H1 (cell line): Measurements from ENCODE around the gene CSNK1A1. TPM values are rescaled to one million over a fixed set of nuclear protein-coding genes. Genes with fewer than 3 reads are reported as not detected.

ENCODE experiments used
- CTCF ChIA-PET: fragments of 300-600 bp; sonication (Branson Sonifier 250); formaldehyde crosslinking; loops from one replicate; lab custom pipeline; 2021; ENCODE audit not compliant: partially characterized antibody; lab: Charles Lee
- POLR2A ChIA-PET: fragments of 300-600 bp; sonication (Branson Sonifier 250); formaldehyde crosslinking; loops from one replicate; lab custom pipeline; 2021; ENCODE audit warnings: inconsistent platforms; ENCODE audit not compliant: partially characterized antibody; lab: Charles Lee
- DNase-seq, 2 experiments: peaks; one replicate each; pipeline versions ENCODE4 v3.0.0 to v3.0.0-alpha.2; 2010 to 2022; ENCODE audit warnings: low spot score in 2 of 2, low read depth in 1 of 2, mixed read lengths in 1 of 2
- FAIRE-seq: peaks from 2 replicates; lab custom pipeline; 2011; peaks lifted over from hg19 to GRCh38; lab: Jason Lieb, UNC
- H2AFZ ChIP-seq: 2 replicates; pipeline ENCODE4 v1.8.1; 2012; ENCODE audit warnings: low read length, inconsistent platforms
- H2AK5ac ChIP-seq: 2 replicates; pipeline ENCODE4 v1.6.1; 2013; ENCODE audit warnings: low read depth, low read length
- H2BK120ac ChIP-seq: replicated peaks from 2 replicates; pipeline ENCODE3; 2013; ENCODE audit warnings: low read depth, low read length, inconsistent platforms
- H2BK12ac ChIP-seq: 2 replicates; pipeline ENCODE4 v1.6.1; 2013; ENCODE audit warnings: low read depth, low read length
- H2BK15ac ChIP-seq: 2 replicates; pipeline ENCODE4 v1.6.1; 2013; ENCODE audit warnings: low read length
- H2BK20ac ChIP-seq: 2 replicates; pipeline ENCODE4 v1.6.1; 2013; ENCODE audit warnings: low read length
- H2BK5ac ChIP-seq: 2 replicates; pipeline ENCODE4 v1.6.1; 2013; ENCODE audit warnings: low read depth, low read length
- H3K14ac ChIP-seq: 2 replicates; pipeline ENCODE4 v1.6.1; 2013; ENCODE audit warnings: inconsistent platforms; ENCODE audit not compliant: insufficient read length
- H3K18ac ChIP-seq: 2 replicates; pipeline ENCODE4 v1.6.1; 2013; ENCODE audit warnings: low read length; ENCODE audit errors: extremely low read depth
- H3K23ac ChIP-seq: 2 replicates; pipeline ENCODE4 v1.6.1; 2013; ENCODE audit warnings: inconsistent platforms; ENCODE audit not compliant: insufficient read length
- H3K23me2 ChIP-seq: 2 replicates; pipeline ENCODE4 v1.6.1; 2013; ENCODE audit warnings: low read depth, low read length
- H3K27ac ChIP-seq: 2 replicates; pipeline ENCODE4 v1.6.1; 2011; ENCODE audit warnings: low read depth, low read length, inconsistent platforms
- H3K27me3 ChIP-seq, 4 experiments: replicated peaks in 1 of 4; 1 replicate in 1 of 4; 2 replicates in 3 of 4; pipeline versions ENCODE4 v1.6.1 to v1.8.1; 2011 to 2013; ENCODE audit warnings: low read length in 3 of 4, mild to moderate bottlenecking in 3 of 4, inconsistent platforms in 2 of 4, mixed read lengths in 2 of 4, moderate library complexity in 1 of 4; ENCODE audit not compliant: control insufficient read depth in 3 of 4, insufficient read depth in 3 of 4; ENCODE audit errors: extremely low read depth in 1 of 4
- H3K36me3 ChIP-seq, 4 experiments: 2 replicates each; pipeline versions ENCODE4 v1.6.1 to v1.8.1; 2011 to 2013; ENCODE audit warnings: mild to moderate bottlenecking in 4 of 4, low read length in 3 of 4, moderate library complexity in 2 of 4, control low read depth in 1 of 4, inconsistent platforms in 1 of 4; ENCODE audit not compliant: insufficient read depth in 4 of 4, control insufficient read depth in 2 of 4
- H3K4ac ChIP-seq: replicated peaks from 2 replicates; pipeline ENCODE3; 2013; ENCODE audit warnings: low read length, low read depth, mixed read lengths, inconsistent platforms; ENCODE audit not compliant: insufficient read length
- H3K4me1 ChIP-seq, 4 experiments: replicated peaks in 1 of 4; 1 replicate in 1 of 4; 2 replicates in 3 of 4; pipeline versions ENCODE4 v1.6.1 to v1.8.1; 2011 to 2013; ENCODE audit warnings: low read length in 3 of 4, inconsistent platforms in 2 of 4, mixed read lengths in 1 of 4; ENCODE audit not compliant: insufficient read depth in 4 of 4, control insufficient read depth in 3 of 4
- H3K4me2 ChIP-seq, 2 experiments: 2 replicates each; pipeline versions ENCODE4 v1.6.1 to v1.8.1; 2011 to 2013; ENCODE audit warnings: low read depth in 2 of 2, low read length in 2 of 2, control low read depth in 1 of 2, inconsistent platforms in 1 of 2, mild to moderate bottlenecking in 1 of 2; ENCODE audit not compliant: insufficient read depth in 1 of 2
- H3K4me3 ChIP-seq, 4 experiments: fragments of 200-600, 300-600 bp in 1 of 4; sonication (generic), shearing (Covaris generic), sonication (Bioruptor Twin) in 1 of 4; 2 replicates each; pipeline versions ENCODE4 v1.5.1 to v1.8.1; 2011 to 2016; ENCODE audit warnings: low read length in 4 of 4, low read depth in 3 of 4, control low read depth in 2 of 4, inconsistent platforms in 2 of 4, mild to moderate bottlenecking in 2 of 4, mixed read lengths in 1 of 4, moderate library complexity in 1 of 4; ENCODE audit not compliant: insufficient read depth in 2 of 4; ENCODE audit errors: extremely low read depth in 1 of 4
- H3K56ac ChIP-seq: replicated peaks from 2 replicates; pipeline ENCODE3; 2013; ENCODE audit warnings: low read depth, mild to moderate bottlenecking, mixed read lengths, low read length, inconsistent platforms; ENCODE audit not compliant: insufficient read length
- H3K79me1 ChIP-seq: 2 replicates; pipeline ENCODE4 v1.6.1; 2013; ENCODE audit warnings: low read depth, low read length, control low read depth
- H3K79me2 ChIP-seq, 2 experiments: 2 replicates each; pipeline versions ENCODE4 v1.6.1 to v1.8.1; 2012 to 2013; ENCODE audit warnings: low read length in 2 of 2, mild to moderate bottlenecking in 2 of 2, inconsistent platforms in 1 of 2; ENCODE audit not compliant: insufficient read depth in 2 of 2, control insufficient read depth in 1 of 2
- H3K9ac ChIP-seq, 4 experiments: replicated peaks in 1 of 4; 1 replicate in 1 of 4; 2 replicates in 3 of 4; pipeline versions ENCODE4 v1.6.1 to v1.8.1; 2011 to 2013; ENCODE audit warnings: low read depth in 3 of 4, low read length in 3 of 4, control low read depth in 2 of 4, mild to moderate bottlenecking in 2 of 4, moderate library complexity in 2 of 4, inconsistent platforms in 1 of 4; ENCODE audit errors: extremely low read depth in 1 of 4
- H3K9me3 ChIP-seq, 2 experiments: 2 replicates each; pipeline versions ENCODE4 v1.6.1 to v1.8.1; 2012 to 2013; ENCODE audit warnings: mild to moderate bottlenecking in 2 of 2, moderate library complexity in 2 of 2, control low read depth in 1 of 2, inconsistent platforms in 1 of 2, low read depth in 1 of 2, low read length in 1 of 2, mixed read lengths in 1 of 2; ENCODE audit not compliant: insufficient read depth in 2 of 2
- H4K20me1 ChIP-seq, 2 experiments: replicated peaks in 1 of 2; 2 replicates each; pipeline versions ENCODE3 to v1.8.1; 2011 to 2013; ENCODE audit warnings: inconsistent platforms in 2 of 2, low read length in 2 of 2, mild to moderate bottlenecking in 1 of 2; ENCODE audit not compliant: insufficient read depth in 2 of 2, control insufficient read depth in 1 of 2
- H4K5ac ChIP-seq: 2 replicates; pipeline ENCODE4 v1.6.1; 2013; ENCODE audit warnings: low read length, low read depth, mixed read lengths, inconsistent platforms; ENCODE audit not compliant: insufficient read length
- H4K8ac ChIP-seq: 2 replicates; pipeline ENCODE4 v1.8.0; 2013; ENCODE audit warnings: mild to moderate bottlenecking, moderate library complexity, low read length, inconsistent platforms; ENCODE audit not compliant: insufficient read depth; ENCODE audit errors: extremely low read depth
- H4K91ac ChIP-seq: replicated peaks from 2 replicates; pipeline ENCODE3; 2013; ENCODE audit warnings: low read length, mixed read lengths, inconsistent platforms; ENCODE audit not compliant: insufficient read length
- BCL11A ChIP-seq, 2 experiments: IDR thresholded peaks; one replicate each; pipeline ENCODE4 v1.6.1; 2011; ENCODE audit warnings: low read depth in 2 of 2, low read length in 2 of 2, mild to moderate bottlenecking in 2 of 2
- CHD1 ChIP-seq: IDR thresholded peaks from 2 replicates; pipeline ENCODE4 v1.6.1; 2012; ENCODE audit warnings: low read depth, low read length, improper control_type of control experiment
- FOSL1 ChIP-seq: IDR thresholded peaks from 2 replicates; pipeline ENCODE4 v1.6.1; 2011; ENCODE audit warnings: mild to moderate bottlenecking, low read depth, low read length, moderate library complexity; ENCODE audit not compliant: insufficient read depth
- HDAC6 ChIP-seq: IDR thresholded peaks from one replicate; pipeline ENCODE4 v1.7.1; 2012; ENCODE audit warnings: low read depth, mild to moderate bottlenecking, inconsistent platforms, low read length, moderate library complexity
- NANOG ChIP-seq: IDR thresholded peaks from 2 replicates; pipeline ENCODE4 v1.6.1; 2011; ENCODE audit warnings: low read length, low read depth, mild to moderate bottlenecking, inconsistent platforms; ENCODE audit not compliant: insufficient read depth, poor library complexity, severe bottlenecking
- POLR2A ChIP-seq, 2 experiments: IDR thresholded peaks; 1 replicate in 1 of 2; 2 replicates in 1 of 2; pipeline ENCODE4 v1.6.1; 2011; ENCODE audit warnings: low read depth in 2 of 2, low read length in 2 of 2, mild to moderate bottlenecking in 2 of 2; ENCODE audit errors: control extremely low read depth in 1 of 2
- RFX5 ChIP-seq: IDR thresholded peaks from 2 replicates; pipeline ENCODE4 v1.6.1; 2011; ENCODE audit warnings: low read depth, low read length, improper control_type of control experiment, borderline replicate concordance
- TAF7 ChIP-seq: optimal IDR thresholded peaks from 2 replicates; pipeline ENCODE3; 2011; ENCODE audit warnings: low read depth, mild to moderate bottlenecking, inconsistent platforms, low read length, moderate library complexity, borderline replicate concordance
- TCF12 ChIP-seq: IDR thresholded peaks from 2 replicates; pipeline ENCODE4 v1.6.1; 2011; ENCODE audit warnings: low read depth, mild to moderate bottlenecking, low read length
- TEAD4 ChIP-seq: IDR thresholded peaks from 2 replicates; pipeline ENCODE4 v1.6.1; 2012; ENCODE audit warnings: low read depth, low read length, inconsistent platforms, mixed read lengths
- polyA plus RNA-seq, 7 experiments: library from polyadenylated mRNA; depleted of rRNA in 3 of 7; stranded (reverse) in 5 of 7; unstranded in 2 of 7; fragments of >200 nt in 5 of 7; fragments of 200-250 nt in 2 of 7; gene quantifications; 1 replicate in 5 of 7; 2 replicates in 1 of 7; 4 replicates in 1 of 7; pipeline versions ENCODE4 v1.2.1 to v1.2.3, GENCODE V29; 2011 to 2013; ENCODE audit warnings: missing spikeins in 2 of 7, mixed read lengths in 2 of 7
- total RNA-seq: library from RNA; stranded (reverse); fragmentation: NEBNext Ultra II Directional; extraction: Animal tissue kit (Norgen Biotek cat#: 25700); gene quantifications from 2 replicates; pipeline ENCODE4 v1.2.1, GENCODE V29; 2021
- TF ChIP-seq, protein P1 (sequence below): IDR thresholded peaks from 2 replicates; pipeline ENCODE4 v1.6.1; 2012; ENCODE audit warnings: inconsistent platforms

CSNK1A1 gene
- total and polyA plus RNA-seq, 2 of the 8 experiments (the other 6 are each of a cell fraction or from before 2014, with no cell fraction given) = 61.2 to 244 TPM

- peaks cover 24 to 42% of the 10 kb centered on the region in 2 experiments for H4K20me1 ChIP-seq
- no peak overlapping the region for H3K4me2 ChIP-seq
- no peaks in the 10 kb centered on the region for H3K27me3 ChIP-seq
- ChIA-PET CTCF (no interaction called here), POLR2A (interaction anchor here (2.5 kb wide), 1 partner anchor 14 kb away, joined by 10 read pairs; no protein-coding TSS in a partner anchor)
- H3K36me3 ChIP-seq = peaks cover 0 to 9% (median 0%) of the 10 kb centered on the region in 4 experiments; a peak in 1 of 8 replicates
- no peak for FAIRE-seq
- no peak overlapping the region for H3K18ac ChIP-seq
- H3K4me3 ChIP-seq = no peak overlapping the region
- peaks cover 56 to 100% of the 10 kb centered on the region in 2 experiments for H3K79me2 ChIP-seq
- no peak overlapping the region for H3K4ac ChIP-seq
- H3K9me3 ChIP-seq = no peaks in the 10 kb centered on the region
- no peak overlapping the region for H3K9ac ChIP-seq
- H2BK20ac ChIP-seq = no peak overlapping the region
- no peak overlapping the region for H4K91ac ChIP-seq
- no peak overlapping the region for H2BK15ac ChIP-seq
- H3K56ac ChIP-seq = no peak overlapping the region
- H4K5ac ChIP-seq = no peak overlapping the region
- H2BK120ac ChIP-seq = no peak overlapping the region
- H3K27ac ChIP-seq = no peak overlapping the region
- H4K8ac ChIP-seq = no peak overlapping the region
- no peak overlapping the region for H2AFZ ChIP-seq
- H3K79me1 ChIP-seq = peaks cover 2% of the 10 kb centered on the region; the same call in 1 of the 2 replicates
- no peak for DNase-seq
- H3K4me1 ChIP-seq = peaks cover 0 to 11% (median 2%) of the 10 kb centered on the region in 4 experiments; a peak in 3 of 7 replicates
- H3K14ac ChIP-seq = no peak overlapping the region
- H2BK12ac ChIP-seq = no peak overlapping the region
- H3K23ac ChIP-seq = no peak overlapping the region
- no peak overlapping the region for H2AK5ac ChIP-seq
- no peaks in the 10 kb centered on the region for H3K23me2 ChIP-seq
- H2BK5ac ChIP-seq = no peak overlapping the region
- TF ChIP-seq BCL11A (IDR thresholded peaks at IDR 0.05; ENCODE audit: low read depth in 2 of 2, low read length in 2 of 2) (no peak), FOSL1 (no peak), POLR2A (IDR thresholded peaks at IDR 0.05; ENCODE audit: control extremely low read depth in 1 of 2, low read depth in 2 of 2, low read length in 2 of 2) (no peak), TEAD4 (no peak), CHD1 (no peak), TAF7 (no peak), TCF12 (no peak), RFX5 (no peak), NANOG (no peak), HDAC6 (no peak)
- TF ChIP-seq, protein P1, sequence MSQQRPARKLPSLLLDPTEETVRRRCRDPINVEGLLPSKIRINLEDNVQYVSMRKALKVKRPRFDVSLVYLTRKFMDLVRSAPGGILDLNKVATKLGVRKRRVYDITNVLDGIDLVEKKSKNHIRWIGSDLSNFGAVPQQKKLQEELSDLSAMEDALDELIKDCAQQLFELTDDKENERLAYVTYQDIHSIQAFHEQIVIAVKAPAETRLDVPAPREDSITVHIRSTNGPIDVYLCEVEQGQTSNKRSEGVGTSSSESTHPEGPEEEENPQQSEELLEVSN = no peak
- TF ChIP-seq, all 59 proteins: peak for 0
Measured at GRCh38 chr5:149529463-149529862, 21.8 kb downstream of the CSNK1A1 start.
